Stimulated activated CD8-positive, alpha-beta memory T cell treated with anti-CD3 and anti-CD28 coated beads, Interleukin-7, amount 100 ng/mL, for 24 hours (primary cell): ENCODE measurements around the gene LTBP1.
"Not testable (repeated sequence)": the region's sequence is repeated elsewhere in the genome, so short reads cannot be mapped to it uniquely, and the experiment has no call there.

Source experiments
- DNase-seq: peaks from one replicate; pipeline ENCODE4 v3.0.0-alpha.2; 2020; ENCODE audit warnings: low read depth

Gene LTBP1

DNA sequence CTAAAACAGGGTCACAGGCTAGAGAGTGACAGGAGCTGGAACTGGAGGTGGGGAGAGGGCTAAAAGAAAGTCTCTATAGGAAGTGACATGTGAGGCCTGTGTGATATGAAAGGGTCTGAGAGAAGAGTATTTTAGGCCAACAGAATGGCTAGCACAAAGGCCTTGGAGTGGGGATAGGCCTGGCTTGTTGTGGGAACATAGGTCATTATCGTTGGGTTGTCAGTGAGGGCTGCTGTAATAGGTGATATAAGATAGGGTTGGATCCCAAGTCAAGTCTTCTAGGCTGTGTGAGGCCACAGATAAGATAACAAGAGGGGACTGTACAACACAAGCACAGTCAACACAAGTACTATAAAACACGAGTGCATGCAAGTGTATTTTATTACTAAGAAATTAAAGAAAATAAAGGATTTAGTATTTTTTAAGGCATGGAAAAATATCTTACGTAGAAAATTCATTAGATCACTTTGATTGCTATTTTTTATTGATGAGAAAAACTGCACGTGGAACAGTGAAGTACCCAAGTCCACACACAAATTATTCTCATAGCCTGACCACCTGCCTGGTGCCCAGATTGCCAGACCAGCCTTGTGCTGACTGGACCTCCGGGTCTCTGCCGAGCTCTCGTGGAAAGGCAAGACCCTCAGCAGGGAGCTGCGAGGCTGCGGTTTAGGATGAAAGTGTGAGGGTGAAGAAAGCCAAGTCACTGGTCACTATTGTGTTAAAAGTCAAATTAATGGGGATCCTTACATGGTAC lies 14.1 kb downstream of the LTBP1 start:
- DNase-seq = no peak

DNA sequence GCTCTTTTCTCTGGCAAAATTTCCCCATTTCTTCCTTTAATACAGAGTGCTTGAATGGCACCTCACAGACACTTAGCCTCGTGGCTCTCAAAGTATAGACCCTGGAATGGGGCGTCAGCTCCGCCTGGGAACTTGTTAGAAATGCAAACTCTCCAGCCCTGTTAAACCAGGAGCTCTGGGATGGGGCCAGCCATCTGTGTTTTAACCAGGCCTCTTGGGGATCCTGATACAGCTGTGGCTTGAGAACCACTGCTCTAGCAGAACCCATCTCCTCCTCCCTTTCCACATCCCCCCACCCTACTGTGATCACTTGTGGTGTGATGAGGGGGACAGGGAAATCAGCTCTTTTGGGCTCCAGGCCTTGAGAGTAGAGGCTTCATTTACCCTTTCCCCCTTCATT lies 15.9 kb downstream of the LTBP1 start:
- no peak for DNase-seq

DNA sequence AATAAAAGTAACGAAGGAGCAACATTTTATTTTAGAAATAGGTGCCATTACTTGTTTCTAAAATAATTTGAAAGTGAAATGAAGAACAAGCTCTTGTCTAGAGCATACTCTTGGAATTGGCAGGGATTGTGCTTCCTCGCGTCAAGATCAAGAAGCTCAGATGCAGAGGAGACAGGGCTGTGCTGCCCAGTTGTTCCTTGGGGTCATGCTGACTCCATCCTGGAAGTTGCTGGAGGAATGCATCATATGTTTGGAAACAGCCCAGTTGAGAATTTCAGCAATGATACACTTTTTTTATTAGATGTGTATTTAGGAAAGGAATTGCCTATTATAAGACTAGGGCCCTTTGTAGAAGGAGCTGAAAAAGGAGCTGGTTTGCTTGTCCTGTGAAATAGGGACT lies 17.2 kb downstream of the LTBP1 start:
- DNase-seq = no peak

DNA sequence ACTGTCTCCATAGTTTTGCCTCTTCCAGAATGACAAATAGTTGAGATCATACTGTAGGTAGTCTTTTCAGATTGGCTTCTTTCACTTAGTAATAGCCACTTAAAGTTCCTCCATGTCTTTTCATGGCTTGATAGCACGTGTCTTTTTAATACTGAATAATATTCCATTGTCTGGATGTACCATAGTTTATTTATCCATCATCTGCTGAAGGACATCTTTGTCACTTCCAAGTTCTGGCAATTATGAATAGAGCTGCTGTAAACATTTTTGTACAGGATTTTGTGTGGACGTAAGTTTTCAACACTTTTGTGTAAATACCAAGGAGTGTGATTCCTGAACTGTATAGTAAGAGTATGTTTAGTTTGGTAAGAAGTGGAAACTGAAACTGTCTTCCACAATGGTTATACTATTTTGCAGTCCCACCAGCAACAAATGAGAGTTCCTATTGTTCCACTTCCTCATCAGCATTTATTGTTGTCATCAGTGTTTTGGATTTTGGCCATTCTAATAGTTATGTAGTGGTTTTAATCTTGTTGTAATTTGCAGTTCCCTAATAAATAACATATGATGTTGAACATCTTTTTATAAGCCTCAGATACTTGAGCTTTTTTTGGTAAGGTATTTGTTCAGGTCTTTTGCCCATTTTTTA lies 18.9 kb downstream of the LTBP1 start:
- DNase-seq = no peak

DNA sequence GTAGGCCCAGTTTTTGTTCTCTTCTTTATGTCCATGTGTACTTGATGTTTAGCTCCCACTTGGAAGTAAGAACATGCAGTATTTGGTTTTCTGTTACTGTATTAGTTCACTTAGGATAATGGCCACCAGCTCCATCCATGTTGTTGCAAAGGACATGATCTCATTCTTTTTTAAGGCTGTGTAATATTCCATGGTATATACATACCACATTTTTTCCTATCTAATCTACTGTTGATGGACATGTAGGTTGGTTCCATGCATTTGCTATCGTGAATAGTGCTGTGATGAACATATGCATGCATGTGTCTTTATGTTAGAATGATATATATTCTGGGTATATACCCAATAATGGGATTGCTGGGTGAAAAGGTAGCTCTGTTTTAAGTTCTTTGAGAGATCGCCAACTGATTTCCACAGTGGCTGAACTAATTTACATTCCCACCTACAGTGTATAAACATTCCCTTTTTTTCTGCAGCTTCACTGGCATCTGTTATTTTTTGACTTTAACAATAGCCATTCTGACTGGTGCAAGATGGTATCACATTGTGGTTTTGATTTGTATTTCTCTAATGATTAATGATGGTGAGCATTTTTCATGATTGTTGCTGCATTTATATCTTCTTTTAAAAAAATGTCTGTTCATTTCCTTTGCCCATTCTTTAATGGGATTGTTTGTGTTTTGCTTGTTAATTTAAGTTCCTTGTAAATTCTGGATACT lies 22.9 kb downstream of the LTBP1 start:
- no peak for DNase-seq

DNA sequence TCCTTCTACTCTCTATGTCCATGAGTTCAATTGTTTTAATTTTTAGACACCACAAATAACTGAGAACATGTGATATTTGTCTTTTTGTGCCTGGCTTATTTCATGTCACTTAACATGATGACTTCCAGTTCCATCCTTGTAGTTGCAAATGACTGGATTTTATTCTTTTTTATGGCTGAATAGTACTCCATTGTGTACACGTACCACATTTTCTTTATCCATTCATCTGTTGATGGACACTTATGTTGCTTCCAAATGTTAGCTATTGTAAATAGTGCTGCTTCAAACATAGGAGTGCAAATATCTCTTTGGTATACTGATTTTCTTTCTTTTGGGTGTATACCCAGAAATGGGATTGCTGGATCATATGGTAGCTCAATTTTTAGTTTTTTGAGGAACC lies 27.0 kb downstream of the LTBP1 start:
- not testable (repeated sequence) for DNase-seq

DNA sequence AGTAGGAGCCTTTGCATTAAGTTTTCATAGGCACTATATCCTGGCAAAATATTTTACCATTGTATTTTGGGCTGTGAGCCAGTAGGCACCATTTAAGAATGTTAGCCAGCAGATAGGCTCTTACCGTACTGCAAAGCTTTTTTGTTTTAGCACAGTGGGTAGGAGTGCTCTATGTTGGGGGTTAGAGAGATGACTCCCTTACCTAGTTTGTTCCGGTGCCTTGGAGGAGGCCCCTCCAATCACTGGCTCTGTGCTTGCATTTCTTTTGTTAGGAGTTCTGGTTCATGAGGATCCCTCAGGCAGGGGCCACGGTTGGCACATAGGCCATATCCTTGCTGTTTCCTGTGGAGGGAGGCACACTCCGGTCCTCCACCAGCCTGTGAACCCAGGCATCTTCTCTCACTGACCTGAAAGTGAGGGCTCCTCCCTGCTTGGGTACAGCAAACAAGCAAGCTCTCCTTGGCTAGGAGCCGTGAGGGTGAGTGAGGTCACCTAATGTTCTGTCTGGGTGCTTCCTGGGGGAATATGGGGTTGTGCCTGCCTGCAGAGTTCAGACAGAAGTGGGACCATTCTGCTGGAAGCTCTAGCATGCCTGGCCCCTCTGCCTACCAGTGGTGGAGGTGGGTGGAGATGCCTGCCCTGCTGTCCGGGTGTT lies 29.8 kb downstream of the LTBP1 start:
- DNase-seq = no peak

DNA sequence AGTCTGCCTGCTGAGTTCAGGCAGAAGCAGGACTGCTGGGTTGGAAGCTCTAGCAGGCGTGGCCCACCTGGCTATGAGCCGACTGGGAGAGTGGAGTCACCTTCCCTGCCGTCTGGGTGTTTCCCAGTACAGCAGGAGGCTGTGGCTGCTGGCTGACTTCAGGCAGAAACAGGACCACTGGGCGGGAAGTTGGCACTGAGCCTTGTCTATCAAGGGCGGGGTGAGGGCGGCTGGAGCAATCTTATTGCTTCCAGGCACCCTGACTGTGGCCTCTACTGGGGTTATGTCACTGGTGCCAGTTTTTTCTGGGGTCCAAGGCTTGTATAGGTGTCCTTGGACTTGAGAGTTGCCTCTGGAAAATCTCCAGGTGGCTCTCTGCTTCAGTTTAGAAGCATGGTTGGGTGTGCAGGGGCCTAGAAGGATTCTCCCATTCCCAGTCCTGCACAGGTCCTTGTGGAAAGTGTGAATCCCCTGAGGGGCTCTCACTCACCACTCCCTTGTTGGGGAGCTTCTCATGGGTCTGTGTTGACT lies 30.5 kb downstream of the LTBP1 start:
- DNase-seq = no peak

DNA sequence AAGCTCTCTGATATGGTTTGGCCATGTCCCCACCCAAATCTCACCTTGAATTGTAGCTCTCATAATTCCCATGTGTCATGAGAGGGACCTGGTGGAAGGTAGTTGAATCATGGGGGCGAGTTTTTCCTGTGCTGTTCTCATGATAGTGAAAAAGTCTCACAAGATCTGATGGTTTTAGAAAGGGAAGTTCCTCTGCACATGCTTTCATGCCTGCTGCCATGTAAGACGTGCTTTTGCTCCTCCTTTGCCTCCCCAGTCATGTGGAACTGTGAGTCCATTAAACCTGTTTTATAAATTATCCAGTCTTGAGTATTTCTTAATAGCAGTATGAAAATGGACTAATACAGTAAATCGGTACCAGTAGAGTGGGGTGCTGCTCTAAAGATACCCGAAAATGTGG lies 34.9 kb downstream of the LTBP1 start:
- no peak for DNase-seq

DNA sequence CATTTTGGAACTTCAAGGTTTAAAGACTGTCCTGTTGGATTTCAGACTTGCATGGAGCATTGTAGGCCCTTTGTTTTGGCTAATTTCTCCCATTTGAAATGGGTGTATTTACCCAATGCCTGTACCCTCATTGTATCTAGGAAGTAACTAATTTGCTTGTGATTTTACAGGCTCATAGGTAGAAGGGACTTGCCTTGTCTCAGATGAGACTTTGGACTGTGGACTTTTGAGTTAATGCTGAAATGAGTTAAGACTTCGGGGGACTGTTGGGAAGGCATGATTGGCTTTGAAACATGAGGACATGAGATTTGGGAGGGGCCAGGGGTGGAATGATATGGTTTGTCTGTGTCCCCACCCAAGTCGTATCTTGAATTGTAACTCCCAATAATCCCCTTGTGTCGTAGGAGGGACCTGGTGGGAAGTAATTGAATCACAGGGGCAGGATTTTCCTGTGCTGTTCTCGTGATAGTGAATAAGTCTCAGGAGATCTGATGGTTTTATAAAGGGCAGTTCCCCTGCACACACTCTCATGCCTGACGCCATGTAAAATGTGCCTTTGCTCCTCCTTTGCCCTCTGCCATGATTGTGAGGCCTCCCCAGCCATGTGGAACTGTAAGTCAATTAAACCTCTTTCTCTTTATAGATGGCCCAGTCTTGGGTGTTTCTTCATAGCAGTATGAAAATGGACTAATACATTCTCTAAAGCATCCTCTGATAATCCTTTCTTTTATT lies 36.6 kb downstream of the LTBP1 start:
- not testable (repeated sequence) for DNase-seq

DNA sequence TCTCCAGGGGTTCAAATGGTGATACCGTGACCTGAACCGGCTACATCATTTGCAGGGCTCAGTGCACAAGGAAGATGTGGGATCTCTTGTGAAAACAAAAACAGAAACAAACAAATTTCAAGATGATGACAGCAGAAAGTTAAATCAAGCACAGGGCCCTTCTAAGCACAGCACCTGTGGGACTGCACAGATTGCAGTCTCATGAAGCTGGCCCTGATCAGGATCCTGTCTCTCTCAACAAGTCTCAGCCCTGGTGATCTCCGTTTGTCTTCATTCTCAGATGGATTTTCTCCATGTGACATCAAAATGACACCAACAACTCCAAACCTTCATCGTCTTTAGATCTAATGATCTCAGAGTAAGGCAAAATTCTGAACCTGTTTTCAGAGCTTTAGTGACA lies 39.7 kb downstream of the LTBP1 start:
- DNase-seq = no peak

DNA sequence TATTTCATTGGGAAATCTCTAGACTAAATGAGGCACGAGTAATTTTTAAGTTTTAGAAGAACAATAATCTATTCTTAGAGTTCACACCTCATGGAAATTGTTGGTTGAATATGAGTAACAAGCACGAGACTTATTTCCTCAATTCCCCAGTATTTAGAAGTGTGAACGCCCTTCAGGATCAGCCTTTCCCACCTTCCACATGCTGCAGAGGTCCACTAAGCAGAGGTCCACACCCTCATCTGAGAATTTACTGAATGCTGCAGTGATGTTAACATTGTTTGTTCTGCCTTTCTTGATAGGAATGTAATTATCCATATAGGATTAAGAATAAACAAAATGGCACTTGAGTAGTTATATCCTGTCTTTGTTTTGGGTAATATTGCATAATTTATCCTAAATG lies 41.8 kb downstream of the LTBP1 start:
- DNase-seq = no peak

DNA sequence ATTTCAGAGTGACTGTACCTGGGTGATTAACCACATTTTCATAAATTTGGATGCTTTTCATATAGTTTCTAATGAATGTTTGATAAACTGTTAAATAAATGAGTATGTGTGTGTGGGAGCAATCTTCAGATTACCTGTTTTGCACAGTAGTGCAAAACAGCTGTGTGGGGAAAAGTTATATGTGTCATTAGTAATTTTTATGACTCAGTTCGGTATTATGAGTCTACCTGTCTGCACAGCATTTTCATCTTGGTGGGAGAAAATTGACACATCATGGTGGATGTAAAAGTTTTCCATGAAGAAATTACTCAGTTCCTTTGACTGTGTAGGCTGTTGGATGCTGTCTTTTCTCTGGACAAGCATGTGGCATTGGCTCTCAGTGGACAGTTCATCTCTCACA lies 43.8 kb downstream of the LTBP1 start:
- no peak for DNase-seq

DNA sequence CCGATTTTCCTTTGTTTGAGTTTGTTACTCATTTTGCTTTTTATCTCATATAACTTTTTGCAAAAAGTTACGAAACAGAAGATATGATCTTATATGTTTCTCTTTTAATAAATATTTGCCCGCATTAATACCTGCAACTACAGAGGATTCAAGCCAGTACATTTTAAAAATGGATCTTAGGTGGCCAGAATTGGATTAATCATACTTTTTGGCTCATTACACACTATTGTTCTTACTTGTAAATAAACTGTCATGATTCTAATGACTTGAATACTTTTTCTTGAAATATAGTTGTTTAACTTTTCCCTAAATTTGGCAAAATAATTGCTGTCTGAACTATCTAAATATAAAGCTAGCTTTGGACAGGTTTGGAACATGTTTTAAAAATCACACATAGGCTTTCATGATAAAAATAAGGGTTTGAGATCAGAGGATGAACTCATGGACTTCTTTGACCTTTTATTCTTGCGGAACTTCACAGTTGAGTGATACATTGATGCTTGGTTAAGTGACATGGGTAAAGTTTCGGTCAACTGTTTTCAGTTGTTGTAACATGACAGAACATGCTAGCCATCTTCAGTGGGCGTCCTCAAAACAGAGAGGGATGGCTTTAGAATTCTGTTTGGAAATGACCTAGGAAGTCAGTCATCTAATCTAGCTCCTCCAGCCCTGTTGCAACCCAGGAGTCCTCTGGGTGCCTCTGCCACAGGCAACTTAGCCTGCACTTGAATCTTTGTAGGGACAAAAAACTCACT lies 44.5 kb downstream of the LTBP1 start:
- DNase-seq = no peak

DNA sequence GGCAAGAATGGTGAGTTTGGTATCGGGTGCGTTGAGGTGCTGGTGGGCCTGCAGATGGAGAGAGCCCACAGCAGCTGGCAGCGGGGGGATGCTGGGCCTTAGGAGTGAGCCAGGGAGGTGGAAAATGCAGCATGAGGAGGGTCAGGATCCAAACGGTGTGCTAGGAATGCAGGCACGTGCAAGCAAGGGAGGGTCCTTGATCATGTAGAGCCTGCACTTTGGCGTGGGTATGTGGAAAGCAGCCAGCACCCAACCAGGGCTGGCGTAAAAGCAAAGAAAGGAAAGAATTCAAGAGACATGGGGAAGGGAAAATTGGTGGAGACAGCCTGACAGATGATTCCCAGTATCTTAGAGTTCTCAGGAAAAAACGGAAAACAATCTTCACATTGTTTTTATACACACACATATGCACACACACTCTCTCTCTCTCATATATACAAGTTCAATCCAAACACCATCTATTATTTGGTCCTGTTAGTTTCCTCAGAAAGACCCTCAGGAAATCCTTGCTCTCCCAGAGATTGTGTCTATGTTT lies 46.3 kb downstream of the LTBP1 start:
- no peak for DNase-seq

DNA sequence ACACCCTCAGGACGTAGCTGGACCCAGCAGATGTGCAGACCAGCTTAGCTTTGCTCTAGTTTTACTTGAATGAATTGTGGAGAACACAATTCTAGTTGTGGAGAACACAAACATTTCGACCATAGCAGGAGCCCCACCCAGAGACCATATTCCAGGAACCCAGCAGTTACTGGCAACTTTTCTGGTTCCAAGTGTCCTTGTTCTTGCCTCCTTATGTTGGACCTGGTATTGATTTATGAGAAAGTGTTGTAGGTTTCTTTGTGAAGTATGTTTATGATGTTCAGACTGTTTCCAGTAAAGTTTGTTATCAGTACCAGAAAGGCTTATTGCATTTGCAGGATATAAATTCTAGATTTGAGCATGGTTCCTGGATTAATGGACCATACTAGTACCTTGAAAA lies 51.0 kb downstream of the LTBP1 start:
- no peak for DNase-seq

DNA sequence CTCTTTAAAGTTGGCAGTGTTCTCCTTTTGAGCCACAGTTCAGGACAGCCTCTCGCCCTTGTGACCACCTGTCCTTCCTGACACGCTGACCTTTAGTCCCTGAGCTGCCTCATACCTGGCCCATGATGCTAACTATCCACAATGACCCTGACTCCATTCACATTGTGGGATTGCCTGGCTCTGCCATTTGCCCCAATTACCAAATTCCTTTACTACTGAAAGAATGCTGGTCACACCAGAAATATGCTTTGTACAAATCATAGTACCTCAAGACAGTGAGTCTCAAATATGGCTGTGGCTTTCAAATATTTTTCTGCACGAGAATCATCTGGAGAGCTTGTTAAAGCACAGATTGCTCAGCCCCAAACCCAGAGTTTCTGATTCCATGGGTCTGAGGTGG lies 54.2 kb downstream of the LTBP1 start:
- DNase-seq = no peak

DNA sequence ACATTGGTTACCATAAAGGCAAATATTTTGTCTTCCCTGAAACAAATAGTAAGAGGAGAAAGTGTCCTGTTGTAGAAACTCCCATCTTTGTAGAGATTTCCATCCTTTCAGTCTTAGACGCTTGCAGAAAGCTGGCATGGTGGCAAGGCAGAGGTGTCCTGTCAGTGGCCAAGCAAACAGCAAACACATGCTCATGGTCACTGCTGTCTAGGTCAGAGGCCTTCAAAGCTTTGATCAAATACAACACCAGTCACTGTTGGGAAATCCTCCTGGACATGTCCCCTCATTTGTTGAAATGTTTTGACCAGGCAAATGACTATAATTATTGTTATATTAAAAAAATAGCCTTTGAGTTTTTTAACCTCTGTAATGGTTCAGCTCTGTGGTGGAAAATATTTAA lies 55.1 kb downstream of the LTBP1 start:
- DNase-seq = no peak

DNA sequence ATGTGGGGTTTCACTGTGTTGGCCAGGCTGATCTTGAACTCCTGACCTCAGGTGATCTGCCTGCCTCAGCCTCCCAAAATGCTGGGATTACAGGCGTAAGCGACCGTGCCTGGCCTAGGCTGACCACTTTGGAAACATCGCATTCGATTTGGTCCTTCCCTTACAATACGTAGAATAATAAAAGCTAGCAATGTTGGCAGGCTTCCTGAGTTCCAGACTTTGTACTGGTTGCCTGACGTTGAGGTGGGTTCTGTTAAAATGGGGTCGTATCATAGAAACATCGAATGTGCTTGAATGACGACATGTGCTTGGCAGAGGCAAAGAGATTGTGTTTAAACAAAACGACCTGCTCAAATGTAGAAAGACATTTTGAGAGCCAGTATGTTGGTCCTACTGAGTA lies 56.1 kb downstream of the LTBP1 start:
- no peak for DNase-seq

DNA sequence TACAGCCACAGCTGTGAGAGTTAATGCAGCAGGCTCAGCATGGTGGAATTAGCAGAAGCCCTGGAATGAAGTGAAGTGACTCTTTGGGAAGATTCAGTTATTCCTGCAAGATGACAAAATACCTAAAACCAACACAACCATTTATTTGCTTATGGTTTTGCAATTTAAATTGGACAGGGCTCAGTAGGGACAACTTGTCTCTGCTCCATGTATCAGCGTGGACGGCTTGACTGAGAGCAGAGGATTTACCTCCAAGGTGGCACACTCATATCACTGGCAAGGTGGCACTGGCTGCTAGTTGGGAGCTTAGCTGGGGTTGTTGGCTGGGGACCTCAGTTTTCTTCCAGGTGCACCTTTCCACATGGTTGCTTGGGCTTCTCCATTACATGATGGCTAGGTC lies 58.3 kb downstream of the LTBP1 start:
- DNase-seq = no peak

DNA sequence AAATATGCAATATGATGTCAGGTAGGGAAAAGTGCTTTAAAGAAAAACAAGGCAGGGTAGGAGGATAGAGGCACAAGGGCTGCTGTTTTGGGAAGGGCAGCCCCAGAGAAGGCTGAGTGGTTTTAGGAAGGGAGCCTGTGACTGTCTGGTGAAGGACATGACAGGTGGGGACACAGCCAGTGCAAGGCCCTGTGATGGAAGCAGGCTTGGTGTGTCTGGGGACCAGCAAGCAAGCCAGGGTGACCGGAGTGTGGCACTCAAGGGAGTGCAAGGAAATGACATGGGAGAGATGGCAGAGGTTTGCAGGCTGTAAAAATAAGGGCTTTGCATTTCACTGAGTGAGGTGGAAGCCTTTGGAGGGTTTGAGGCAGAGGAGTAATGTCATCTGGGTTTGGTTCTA lies 62.0 kb downstream of the LTBP1 start:
- no peak for DNase-seq
